Measurements from ENCODE around the gene TTF2.

TTF2 gene

DNA sequence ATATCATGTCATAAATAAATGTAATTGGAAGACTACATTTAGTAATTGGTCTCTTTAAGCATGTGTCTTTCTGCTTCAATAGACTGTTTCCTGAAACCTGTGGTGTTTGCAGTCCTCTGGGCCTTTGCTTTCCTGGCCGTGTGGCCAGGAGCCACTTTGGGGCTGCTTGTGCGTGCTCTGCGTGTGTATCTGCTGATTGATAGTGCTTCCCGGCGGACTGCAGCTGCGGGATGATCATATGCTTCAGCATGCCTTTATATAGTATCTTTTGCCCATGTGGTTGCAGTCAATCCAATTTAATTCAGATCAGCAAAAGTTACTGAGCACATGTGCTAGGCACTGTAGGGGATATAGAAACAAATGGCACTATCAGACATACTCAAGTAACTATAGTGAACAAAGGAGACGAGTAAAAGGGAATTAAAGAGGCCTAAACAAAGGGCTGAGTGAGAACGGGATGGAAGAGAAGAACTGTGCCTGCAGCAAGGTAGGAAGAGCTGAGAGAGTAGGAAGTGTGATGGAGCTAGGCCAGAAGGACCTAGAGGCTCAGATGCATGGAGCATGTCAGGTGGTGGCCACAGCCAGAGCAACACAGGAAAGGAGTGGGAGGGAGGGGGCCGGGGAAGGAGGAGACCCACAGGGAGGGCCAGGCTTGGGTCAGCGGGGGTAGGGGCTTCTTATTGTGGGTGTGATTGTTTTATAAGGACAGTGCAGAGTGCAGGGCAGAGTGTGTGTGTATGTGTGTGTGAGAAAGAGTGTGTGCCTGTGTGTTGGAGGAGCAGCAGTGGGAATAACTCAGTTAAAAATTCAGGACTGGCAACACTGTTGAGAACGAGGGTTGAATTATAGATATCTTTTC is 27.2 kb upstream of the TTF2 start:
- no peak overlapping the region for H3K4me3 ChIP-seq (ENCODE audit: low read depth, low read length)
- TF ChIP-seq, protein P1, sequence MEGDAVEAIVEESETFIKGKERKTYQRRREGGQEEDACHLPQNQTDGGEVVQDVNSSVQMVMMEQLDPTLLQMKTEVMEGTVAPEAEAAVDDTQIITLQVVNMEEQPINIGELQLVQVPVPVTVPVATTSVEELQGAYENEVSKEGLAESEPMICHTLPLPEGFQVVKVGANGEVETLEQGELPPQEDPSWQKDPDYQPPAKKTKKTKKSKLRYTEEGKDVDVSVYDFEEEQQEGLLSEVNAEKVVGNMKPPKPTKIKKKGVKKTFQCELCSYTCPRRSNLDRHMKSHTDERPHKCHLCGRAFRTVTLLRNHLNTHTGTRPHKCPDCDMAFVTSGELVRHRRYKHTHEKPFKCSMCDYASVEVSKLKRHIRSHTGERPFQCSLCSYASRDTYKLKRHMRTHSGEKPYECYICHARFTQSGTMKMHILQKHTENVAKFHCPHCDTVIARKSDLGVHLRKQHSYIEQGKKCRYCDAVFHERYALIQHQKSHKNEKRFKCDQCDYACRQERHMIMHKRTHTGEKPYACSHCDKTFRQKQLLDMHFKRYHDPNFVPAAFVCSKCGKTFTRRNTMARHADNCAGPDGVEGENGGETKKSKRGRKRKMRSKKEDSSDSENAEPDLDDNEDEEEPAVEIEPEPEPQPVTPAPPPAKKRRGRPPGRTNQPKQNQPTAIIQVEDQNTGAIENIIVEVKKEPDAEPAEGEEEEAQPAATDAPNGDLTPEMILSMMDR (IDR thresholded peaks at IDR 0.05; ENCODE audit: low read depth, low read length) = no peak

DNA sequence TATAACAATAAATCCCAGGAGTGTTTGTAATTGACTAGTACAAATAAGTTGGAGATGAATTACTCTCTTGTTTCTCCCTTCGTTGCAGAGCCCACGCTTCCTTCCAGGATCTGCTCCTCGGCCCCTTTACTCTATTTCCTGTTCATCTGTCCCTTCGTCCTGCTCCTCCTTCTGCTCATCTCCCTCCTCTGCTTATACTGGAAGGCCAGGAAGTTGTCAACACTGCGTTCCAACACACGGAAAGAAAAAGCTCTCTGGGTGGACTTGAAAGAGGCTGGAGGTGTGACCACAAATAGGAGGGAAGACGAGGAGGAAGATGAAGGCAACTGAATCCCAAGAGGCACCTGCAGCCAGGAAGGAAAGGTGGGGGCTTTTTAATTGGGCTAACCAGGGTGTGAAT is 26.4 kb upstream of the TTF2 start:
- TF ChIP-seq, protein P1 (IDR thresholded peaks at IDR 0.05; ENCODE audit: low read depth, low read length) = no peak
- H3K4me3 ChIP-seq (ENCODE audit: low read depth, low read length) = no peak overlapping the region

DNA sequence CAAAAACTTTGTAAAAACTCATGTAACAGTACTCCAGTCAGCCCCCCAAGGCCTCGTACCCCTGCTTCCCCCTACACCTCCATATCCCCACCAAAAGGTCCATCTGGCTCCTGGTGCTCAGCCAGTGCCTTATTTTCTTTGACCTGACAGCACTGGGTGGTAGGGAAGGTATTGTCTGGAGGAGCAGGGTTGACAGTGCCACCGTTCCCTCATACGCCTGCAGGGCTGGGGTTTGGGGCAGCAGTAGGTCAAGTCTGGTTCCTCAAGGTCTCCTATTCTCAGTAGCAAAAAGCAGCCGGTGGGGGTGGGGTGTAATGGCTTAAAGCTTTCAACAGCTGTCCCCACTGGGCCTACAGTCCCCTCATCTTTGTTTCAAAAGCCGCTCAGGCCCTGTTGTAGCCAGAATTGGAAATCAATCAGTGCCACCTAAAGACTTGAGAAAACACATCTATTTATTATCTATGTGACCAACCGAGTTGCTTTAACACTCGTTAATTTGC is 25.3 kb upstream of the TTF2 start:
- no peak overlapping the region for H3K4me3 ChIP-seq (ENCODE audit: low read depth, low read length)
- TF ChIP-seq, protein P1 (IDR thresholded peaks at IDR 0.05; ENCODE audit: low read depth, low read length) = no peak

DNA sequence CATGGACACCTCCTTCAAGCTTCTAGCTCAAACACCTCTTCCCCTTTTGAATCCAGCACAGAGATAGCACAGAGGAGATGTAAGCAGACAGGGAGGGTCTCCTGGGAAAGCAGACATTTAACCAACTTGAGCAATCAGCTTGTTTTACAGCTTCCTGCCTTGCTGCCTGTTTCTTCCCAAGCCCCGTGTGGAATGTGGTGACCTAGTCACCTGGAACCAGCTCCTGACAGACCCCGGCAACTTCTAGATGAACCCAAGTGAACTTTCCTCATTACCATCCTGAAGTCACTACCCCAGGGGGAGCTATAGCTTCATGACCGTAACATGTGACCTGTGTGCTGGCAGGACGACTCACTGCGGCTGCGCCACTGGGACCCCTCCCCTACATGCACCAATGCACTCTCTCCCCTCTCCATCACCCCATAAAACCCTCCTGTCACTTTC is 24.1 kb upstream of the TTF2 start:
- no peak overlapping the region for H3K4me3 ChIP-seq (ENCODE audit: low read depth, low read length)
- TF ChIP-seq, protein P1 (IDR thresholded peaks at IDR 0.05; ENCODE audit: low read depth, low read length) = no peak

DNA sequence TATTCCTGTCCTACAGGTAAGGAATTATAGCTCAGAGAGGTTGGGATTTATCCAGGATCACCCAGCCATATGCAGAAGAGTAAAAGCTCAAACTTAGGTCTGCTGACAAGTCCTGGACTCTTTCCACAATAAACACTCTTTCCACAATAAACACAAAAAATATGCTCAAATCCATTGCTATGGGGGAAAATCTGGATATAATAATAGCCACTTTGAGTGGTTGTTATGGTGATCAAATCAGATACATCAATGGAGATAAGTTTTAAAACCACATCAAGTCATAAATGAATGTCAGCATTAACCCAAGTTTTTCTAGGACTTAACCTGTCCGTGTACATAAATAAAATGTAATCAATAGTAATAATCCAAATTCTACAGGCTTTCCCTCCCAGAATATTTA is 22.3 kb upstream of the TTF2 start:
- no peak overlapping the region for H3K4me3 ChIP-seq (ENCODE audit: low read depth, low read length)
- TF ChIP-seq, protein P1 (IDR thresholded peaks at IDR 0.05; ENCODE audit: low read depth, low read length) = no peak

DNA sequence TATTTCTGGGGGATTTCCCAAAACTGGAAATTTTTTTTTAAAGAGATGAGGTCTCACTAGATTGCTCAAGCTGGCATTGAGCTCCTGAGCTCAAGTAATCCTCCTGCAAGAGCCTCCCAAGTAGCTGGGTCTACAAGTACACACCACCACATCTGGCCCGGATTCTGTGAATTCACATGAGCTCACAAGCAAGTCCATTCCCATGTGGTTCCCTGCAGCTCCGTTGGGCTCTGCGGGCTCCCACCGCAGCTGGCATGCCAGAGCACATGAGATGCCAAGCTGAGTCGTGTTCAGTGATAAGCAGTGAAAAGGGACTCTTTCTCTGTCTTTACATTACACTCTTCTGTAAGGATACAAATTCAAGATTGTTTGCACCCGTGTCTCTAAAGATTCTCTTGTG is 21.9 kb upstream of the TTF2 start:
- TF ChIP-seq, protein P1 (IDR thresholded peaks at IDR 0.05; ENCODE audit: low read depth, low read length) = no peak
- H3K4me3 ChIP-seq (ENCODE audit: low read depth, low read length) = no peak overlapping the region

DNA sequence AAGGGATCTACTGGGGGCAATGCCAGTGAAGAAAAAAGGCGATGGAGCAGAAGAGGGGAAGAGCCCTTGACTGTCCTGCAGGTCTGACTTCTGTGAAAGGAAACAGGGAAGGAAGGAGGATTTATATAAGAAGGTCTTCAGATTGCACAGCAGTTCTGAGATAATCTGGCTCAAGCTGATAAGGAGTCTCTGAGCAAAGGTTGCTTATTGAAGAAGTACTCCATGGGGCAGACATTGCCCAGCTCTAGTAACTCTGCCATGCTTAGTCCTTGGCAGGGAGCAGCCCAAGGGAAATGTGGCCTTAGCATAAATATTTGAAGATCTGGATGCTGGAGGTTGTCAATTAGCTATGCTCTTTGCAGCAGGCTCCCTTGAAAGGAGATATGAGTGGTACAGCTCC is 15.9 kb upstream of the TTF2 start:
- TF ChIP-seq, protein P1 (IDR thresholded peaks at IDR 0.05; ENCODE audit: low read depth, low read length) = no peak
- H3K4me3 ChIP-seq (ENCODE audit: low read depth, low read length) = no peak overlapping the region
